ENCODE data around the gene USP31. TPM values are rescaled to one million over a fixed set of nuclear protein-coding genes. Genes with fewer than 3 reads are reported as not detected.

The USP31 gene
- total and polyA plus RNA-seq, 2 of the 8 experiments (the other 6 are each of a cell fraction or from before 2014, with no cell fraction given), result 6.7 to 19.0 TPM

GRCh38 chr16:23039118-23039517 lies 110.1 kb downstream of the USP31 start:
- H3K23me2 ChIP-seq (ENCODE audit: low read depth, low read length), result no peaks in the 10 kb centered on the region
- no peaks in the 10 kb centered on the region for H3K9me3 ChIP-seq (ENCODE audit: insufficient read depth in 2 of 2, low read depth in 1 of 2, low read length in 1 of 2)
- WGBS, 2 experiments (ENCODE audit: extremely low coverage in 1 of 2, insufficient coverage in 1 of 2, insufficient read length in 1 of 2, insufficient replicate concordance in 2 of 2, low coverage in 1 of 2, low lambda C conversion rate in 2 of 2, missing lambda C conversion rate in 1 of 2), result 80% methylated on average over 4 of the region's 4 CpGs; no CpG with 5 or more reads in 1 of the 2 experiments
- no peak overlapping the region for H3K14ac ChIP-seq (ENCODE audit: insufficient read length)
- H3K4me2 ChIP-seq (ENCODE audit: insufficient read depth in 1 of 2, low read depth in 2 of 2, low read length in 2 of 2), result no peak overlapping the region
- no peaks in the 10 kb centered on the region; a peak in 1 of 7 replicates for H3K27me3 ChIP-seq (replicated peaks in 1 of 4; ENCODE audit: control insufficient read depth in 3 of 4, extremely low read depth in 1 of 4, insufficient read depth in 3 of 4, low read length in 3 of 4)
- no peak overlapping the region for H3K27ac ChIP-seq (ENCODE audit: low read depth, low read length)
- H2AFZ ChIP-seq (ENCODE audit: low read length), result no peak overlapping the region
- FAIRE-seq, result no peak
- H3K4ac ChIP-seq (replicated peaks; ENCODE audit: insufficient read length, low read depth, low read length), result no peak overlapping the region
- H3K4me1 ChIP-seq (replicated peaks in 1 of 4; ENCODE audit: control insufficient read depth in 3 of 4, insufficient read depth in 4 of 4, low read length in 3 of 4), result no peaks in the 10 kb centered on the region
- H2BK5ac ChIP-seq (ENCODE audit: low read depth, low read length), result no peak overlapping the region
- no peak overlapping the region for H2BK20ac ChIP-seq (ENCODE audit: low read length)
- H3K9ac ChIP-seq (replicated peaks in 1 of 4; ENCODE audit: extremely low read depth in 1 of 4, low read depth in 3 of 4, low read length in 3 of 4), result no peak overlapping the region
- H3K18ac ChIP-seq (ENCODE audit: extremely low read depth, low read length), result no peak overlapping the region
- no peaks in the 10 kb centered on the region for H3K79me2 ChIP-seq (ENCODE audit: control insufficient read depth in 1 of 2, insufficient read depth in 2 of 2, low read length in 2 of 2)
- no peak overlapping the region for H3K23ac ChIP-seq (ENCODE audit: insufficient read length)
- no peak overlapping the region for H2BK15ac ChIP-seq (ENCODE audit: low read length)
- no peak overlapping the region for H4K8ac ChIP-seq (ENCODE audit: extremely low read depth, insufficient read depth, low read length)
- no peak overlapping the region for H3K56ac ChIP-seq (replicated peaks; ENCODE audit: insufficient read length, low read depth, low read length)
- no peak overlapping the region for H4K91ac ChIP-seq (replicated peaks; ENCODE audit: insufficient read length, low read length)
- H2BK120ac ChIP-seq (replicated peaks; ENCODE audit: low read depth, low read length), result no peak overlapping the region
- no peak overlapping the region for H2BK12ac ChIP-seq (ENCODE audit: low read depth, low read length)
- H4K20me1 ChIP-seq (replicated peaks in 1 of 2; ENCODE audit: control insufficient read depth in 1 of 2, insufficient read depth in 2 of 2, low read length in 2 of 2), result no peaks in the 10 kb centered on the region
- ChIA-PET POLR2A (ENCODE audit: partially characterized antibody) (no interaction called here), CTCF (ENCODE audit: partially characterized antibody) (interaction anchor here (0.7 to 1.6 kb wide), 3 partner anchors 9 to 21 kb away, joined by 3 to 9 read pairs (median 3); no protein-coding TSS in a partner anchor)
- H3K4me3 ChIP-seq (ENCODE audit: extremely low read depth in 1 of 4, insufficient read depth in 2 of 4, low read depth in 3 of 4, low read length in 4 of 4), result no peak overlapping the region
- H2AK5ac ChIP-seq (ENCODE audit: low read depth, low read length), result no peak overlapping the region
- no peak for DNase-seq (ENCODE audit: low read depth in 1 of 2, low spot score in 2 of 2)
- no peak overlapping the region for H4K5ac ChIP-seq (ENCODE audit: insufficient read length, low read depth, low read length)
- no peaks in the 10 kb centered on the region for H3K36me3 ChIP-seq (ENCODE audit: control insufficient read depth in 2 of 4, insufficient read depth in 4 of 4, low read length in 3 of 4)
- no peaks in the 10 kb centered on the region for H3K79me1 ChIP-seq (ENCODE audit: low read depth, low read length)
- no peak for TF ChIP-seq EP300 (IDR thresholded peaks at IDR 0.05; ENCODE audit: borderline replicate concordance in 1 of 2, low read depth in 2 of 2, low read length in 2 of 2)
- TF ChIP-seq RBBP5 (IDR thresholded peaks at IDR 0.05; ENCODE audit: borderline replicate concordance, low read depth, low read length), result no peak
- TF ChIP-seq MAFK (IDR thresholded peaks at IDR 0.05; ENCODE audit: low read depth, low read length), result no peak
- no peak for TF ChIP-seq KDM4A (IDR thresholded peaks at IDR 0.05; ENCODE audit: low read depth, low read length, severe bottlenecking)
- no peak for TF ChIP-seq CEBPB (IDR thresholded peaks at IDR 0.05; ENCODE audit: low read depth, low read length)
- TF ChIP-seq SIRT6 (IDR thresholded peaks at IDR 0.05; ENCODE audit: low read length), result no peak
- TF ChIP-seq BRCA1 (IDR thresholded peaks at IDR 0.05; ENCODE audit: low read depth, low read length), result no peak
- TF ChIP-seq CBX8 (IDR thresholded peaks at IDR 0.05; ENCODE audit: borderline replicate concordance, low read depth, low read length), result no peak
- no peak for TF ChIP-seq GABPA (IDR thresholded peaks at IDR 0.05; ENCODE audit: borderline replicate concordance, insufficient read depth, low read length)
- TF ChIP-seq SP4 (IDR thresholded peaks at IDR 0.05; ENCODE audit: low read length), result no peak
- no peak for TF ChIP-seq RAD21 (IDR thresholded peaks at IDR 0.05 in 1 of 2, conservative IDR thresholded peaks at IDR 0.05 in 1 of 2; ENCODE audit: low read depth in 2 of 2, low read length in 2 of 2)
- no peak for TF ChIP-seq NRF1 (IDR thresholded peaks at IDR 0.05; ENCODE audit: low read depth, low read length)
- no peak for TF ChIP-seq FOSL1 (IDR thresholded peaks at IDR 0.05; ENCODE audit: insufficient read depth, low read depth, low read length)
- TF ChIP-seq SRF (IDR thresholded peaks at IDR 0.05; ENCODE audit: low read depth, low read length), result no peak
- TF ChIP-seq CHD1 (IDR thresholded peaks at IDR 0.05; ENCODE audit: low read depth, low read length), result no peak
